ELR (cell line): ENCODE results near the gene TAS1R3.

Experiments
- DNase-seq: peaks from one replicate; pipeline ENCODE4 v3.0.0-alpha.2; 2015; ENCODE audit warnings: low read depth

TAS1R3 gene

GRCh38 chr1:1295154-1295923 is 35.7 kb upstream of the TAS1R3 start:
- DNase-seq: no peak

DNA sequence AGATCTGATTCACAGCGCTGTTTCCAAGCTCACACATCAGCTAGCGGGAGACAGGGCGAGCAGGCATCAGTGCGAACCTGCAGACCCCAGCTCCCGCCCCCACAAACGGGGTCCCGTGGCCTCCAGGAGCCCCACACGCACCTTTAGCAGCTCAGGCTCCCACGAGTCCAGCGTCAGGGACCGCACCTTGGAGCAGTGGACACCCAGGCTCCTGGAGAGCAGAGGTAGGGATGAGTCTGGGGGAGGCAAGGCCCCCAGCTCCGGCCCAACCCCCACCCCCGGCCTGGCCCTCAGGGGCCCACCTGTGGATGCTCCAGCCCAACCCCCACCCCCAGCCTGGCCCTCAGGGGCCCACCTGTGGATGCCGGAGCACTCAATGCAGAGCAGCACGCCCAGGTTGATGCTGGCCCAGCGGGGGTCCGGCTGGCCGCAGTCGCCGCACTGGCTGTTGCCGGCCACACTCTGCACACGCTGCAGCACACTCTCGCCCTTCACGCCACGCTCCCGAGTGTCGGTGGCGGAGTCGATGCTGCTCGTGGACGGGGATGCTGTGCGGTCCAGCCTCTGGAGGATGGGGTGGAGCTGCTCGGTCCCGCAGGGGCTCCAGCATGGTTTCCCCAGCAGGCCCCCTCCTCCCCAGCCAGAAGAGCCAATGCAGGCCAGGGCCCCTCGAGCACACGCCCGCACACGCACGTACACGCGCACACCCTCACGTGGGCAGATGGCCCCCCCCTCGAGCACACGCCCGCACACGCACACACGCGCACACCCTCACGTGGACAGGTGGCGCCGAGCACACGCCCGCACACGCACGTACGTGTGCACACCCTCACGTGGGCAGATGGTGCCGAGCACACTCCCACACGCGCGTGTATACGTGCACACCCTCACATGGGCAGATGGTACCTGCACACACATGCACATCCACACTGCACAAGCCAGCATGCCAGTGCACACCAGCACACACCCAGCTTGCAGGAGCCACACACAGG is 34.7 kb upstream of the TAS1R3 start:
- DNase-seq: no peak

- no peak for DNase-seq
These were observed 33.2 kb upstream of the TAS1R3 start for GRCh38 chr1:1297802-1298424.

DNA sequence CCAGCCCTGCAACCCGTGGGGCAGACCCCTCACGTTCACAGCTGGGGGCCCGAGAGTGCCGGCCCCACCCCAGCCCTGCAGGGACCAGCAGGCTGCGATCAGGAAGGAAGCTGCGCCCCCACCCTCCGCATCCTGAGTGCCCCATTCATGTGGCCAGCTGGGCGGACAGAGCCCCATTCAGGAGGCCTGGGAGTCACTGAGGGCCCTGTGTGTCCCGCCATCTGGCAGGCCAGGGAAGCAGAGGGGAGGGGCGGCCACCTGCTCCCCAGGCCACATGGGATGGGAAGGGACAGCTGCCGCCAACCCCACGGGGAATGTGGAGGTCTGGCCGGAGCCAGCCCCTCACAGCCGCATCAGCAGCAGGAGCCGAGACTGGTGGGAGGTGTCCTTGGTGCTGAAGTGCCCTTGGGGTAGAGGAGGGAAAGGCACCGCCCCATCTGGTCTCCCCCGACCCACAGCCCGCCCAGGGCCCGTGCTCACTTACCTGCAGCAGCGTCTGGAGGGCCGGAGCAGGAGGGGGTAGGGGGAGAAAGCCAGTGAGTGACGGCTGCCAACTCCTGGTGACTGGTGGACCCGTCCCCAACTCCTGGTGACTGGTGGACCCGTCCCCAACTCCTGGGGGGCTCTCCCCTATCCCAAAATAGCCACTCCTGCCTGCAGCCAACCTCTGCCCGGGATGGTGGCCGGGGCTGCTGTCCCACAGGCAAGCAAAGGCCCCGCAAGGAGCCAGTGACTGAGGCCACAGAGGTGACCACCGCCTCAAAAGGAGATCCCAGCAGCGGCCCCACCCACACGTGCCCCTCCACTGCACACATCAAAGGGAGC is 32.0 kb upstream of the TAS1R3 start:
- DNase-seq: no peak

DNA sequence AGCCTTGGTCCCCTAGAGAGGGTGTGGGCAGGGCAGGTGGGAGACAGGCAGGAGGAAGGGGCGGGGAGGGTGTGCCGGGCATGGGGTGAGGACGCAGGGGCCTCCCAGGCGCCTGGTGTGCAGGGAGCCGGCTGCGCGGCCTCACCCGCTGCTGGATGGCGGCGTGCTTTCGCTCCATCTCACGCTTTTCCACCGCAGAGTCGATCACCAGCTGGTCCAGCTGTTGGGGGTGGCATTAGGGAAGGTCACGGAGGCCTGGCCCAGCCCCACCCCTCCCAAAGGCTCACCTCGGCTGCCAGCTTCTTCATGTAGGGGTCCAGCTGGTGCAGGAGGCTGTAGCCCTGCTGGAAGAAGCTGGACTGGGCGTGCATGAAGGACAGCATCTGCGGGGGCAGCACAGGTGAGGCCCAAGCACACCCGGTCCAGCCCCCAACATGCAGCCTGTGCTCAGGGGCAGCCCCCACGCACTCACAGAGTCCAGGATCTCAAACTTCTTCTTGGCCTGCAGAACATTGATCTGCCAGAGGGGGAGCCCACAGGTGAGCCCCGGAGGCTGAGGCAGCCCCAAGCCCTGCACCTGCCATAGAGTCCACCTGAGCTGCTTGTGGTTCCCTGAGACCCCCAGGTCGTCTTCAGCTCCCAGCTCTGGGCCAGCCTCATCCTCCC is 31.3 kb upstream of the TAS1R3 start:
- DNase-seq: peak; percentile 28

- DNase-seq: no peak
These were observed 30.7 kb upstream of the TAS1R3 start for GRCh38 chr1:1300352-1300739.

DNA sequence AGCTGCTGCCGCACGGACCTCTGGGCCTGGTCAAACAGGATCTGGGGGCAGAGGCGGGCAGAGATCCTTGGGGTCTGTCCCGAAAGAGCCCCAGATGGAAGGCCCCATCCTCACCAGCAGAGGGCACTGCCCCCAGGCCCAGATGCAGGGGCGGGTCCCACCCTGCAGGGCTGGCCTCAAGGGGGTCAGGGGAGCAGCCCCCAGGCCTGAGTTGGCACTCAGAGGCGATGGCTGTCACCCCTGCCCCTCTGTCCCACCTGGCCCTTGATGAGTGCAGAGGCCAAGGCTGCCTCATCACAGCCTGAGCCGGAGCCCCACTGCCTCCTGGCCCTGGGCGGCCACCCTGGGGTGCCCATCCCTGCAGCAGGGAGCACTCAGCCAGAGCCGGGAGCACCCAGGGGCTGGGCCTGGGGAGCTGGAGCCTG is 29.1 kb upstream of the TAS1R3 start:
- no peak for DNase-seq

- no peak for DNase-seq
These were observed 28.1 kb upstream of the TAS1R3 start for GRCh38 chr1:1302951-1303509.

DNA sequence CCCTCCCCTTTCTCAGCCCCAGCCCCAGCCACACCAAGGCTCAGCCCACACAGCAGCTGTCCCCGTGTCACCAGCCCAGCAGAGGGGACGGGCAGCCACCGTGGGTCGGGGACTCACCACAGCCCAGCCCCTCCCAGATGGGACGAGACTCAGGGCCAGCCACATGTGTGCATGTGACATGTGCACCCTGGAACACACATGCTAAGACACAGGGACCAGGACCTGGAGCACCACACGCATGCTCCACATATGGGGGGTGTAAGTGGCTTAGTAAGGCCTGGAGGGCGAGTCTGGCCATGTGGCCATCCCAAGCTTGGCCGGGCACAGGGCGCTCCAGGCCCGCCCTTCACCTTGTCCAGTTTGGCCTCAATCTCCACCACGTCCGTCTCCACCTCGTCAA is 27.3 kb upstream of the TAS1R3 start:
- no peak for DNase-seq

DNA sequence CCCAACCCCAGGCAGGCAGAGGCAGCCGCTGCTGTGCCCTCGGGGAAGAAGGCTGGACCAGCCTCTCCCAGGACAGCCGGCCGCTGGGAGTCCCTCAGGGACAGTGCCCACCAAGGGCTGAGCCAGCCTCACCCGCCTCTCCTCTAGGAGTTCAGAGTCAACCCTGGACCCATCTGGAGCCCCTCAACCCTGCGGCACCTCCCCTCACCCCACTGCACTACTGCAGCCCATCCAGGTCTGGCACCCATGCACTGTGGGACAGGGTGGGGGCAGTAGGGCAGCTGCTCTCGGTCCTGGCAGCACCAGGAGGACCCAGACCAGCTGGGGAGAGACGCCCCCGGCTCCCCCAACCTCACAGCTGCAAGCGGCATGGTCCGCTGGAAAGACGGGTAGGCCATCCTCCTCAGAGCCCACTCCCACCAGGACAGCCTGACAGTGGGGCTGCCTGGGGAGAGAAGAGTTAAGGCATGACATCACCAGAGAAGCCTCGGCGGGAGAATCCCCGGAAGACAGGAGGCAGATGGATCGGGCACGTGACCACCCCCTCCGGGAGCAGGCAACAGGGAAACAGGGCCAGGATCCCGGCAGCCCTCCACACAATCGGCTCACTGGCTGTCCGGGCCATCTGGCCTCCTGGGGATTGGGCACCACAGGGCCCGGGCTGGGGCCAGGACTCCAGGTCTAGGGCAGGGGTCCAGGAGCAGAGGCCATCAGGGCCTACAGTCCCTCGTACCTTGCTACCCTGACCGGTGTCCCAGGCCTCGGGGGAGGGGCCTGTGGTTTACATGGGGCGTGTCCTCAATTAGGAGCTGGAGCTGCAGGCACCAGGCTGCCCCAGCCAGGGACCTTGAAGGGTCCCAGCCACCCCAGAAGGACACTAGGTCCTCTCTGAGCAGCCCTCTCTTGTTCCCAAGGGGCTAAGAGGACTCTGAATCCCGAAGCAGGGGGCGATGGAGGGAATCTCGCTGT is 26.5 kb upstream of the TAS1R3 start:
- peak; percentile 84 for DNase-seq

GRCh38 chr1:1305300-1306069 is 25.6 kb upstream of the TAS1R3 start:
- DNase-seq: peak; percentile 86

DNA sequence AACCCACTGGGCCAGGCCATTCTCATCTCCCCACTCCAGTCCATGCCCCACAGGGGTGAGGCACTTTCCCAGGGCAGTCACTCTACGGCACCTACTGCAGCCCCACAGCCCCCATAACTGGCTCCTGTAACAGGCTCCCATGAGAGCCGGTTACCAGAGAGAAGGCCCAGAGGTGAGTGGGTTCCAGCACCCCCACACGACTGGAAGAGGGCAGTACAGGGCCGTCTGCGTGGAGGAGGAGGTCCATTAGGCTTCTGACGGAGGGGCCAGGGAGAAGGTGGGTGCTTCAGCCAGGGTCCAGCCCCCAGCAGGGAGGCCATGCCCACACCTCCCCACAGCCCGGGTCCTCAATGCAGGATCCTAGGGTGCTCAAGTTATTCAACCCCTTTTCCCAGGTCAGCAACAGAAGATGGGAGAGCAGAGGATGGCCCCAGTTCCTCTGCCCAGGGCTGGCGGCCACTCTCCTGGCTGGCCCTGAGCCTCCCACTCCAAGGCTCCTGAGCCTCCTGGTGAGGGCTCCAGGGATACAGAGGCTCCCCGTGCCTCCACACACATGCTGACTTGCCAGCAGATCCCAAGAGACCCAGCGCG is 24.9 kb upstream of the TAS1R3 start:
- peak; percentile 59 for DNase-seq

- no peak for DNase-seq
These were observed 24.3 kb upstream of the TAS1R3 start for GRCh38 chr1:1306661-1307260.

DNA sequence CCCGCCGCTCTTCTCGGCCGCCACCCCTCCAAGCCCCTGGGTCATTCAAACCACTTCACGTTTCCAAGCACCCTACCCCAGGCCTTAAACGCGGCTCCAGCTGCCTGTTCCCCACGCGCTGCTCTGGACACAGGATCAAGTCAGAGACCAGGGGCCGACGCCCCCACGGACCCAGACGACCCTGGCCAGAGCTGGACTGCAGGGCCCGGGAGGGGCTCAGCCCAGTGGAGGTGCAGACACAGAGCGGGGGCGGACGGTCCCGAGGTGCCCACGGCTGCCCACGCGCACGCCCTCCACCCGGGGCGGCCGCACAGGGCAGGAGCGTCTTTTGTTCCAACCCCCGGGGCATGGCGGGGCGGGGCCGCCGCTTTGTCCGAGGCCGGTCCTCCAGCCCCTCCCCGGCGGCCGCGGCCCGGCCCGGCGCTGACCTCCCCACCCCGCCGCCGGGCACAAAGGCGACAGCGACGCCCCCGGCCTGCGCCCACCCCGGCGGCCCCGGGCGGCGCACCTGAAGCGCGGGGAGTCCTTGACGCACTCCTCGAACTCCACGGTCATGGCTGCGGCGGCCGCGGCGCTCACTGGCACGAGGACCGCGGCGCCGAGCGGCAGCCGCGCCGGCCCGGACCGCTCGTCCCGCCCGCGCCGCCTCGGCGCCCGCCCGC is 23.7 kb upstream of the TAS1R3 start:
- DNase-seq: peak; percentile 47

DNA sequence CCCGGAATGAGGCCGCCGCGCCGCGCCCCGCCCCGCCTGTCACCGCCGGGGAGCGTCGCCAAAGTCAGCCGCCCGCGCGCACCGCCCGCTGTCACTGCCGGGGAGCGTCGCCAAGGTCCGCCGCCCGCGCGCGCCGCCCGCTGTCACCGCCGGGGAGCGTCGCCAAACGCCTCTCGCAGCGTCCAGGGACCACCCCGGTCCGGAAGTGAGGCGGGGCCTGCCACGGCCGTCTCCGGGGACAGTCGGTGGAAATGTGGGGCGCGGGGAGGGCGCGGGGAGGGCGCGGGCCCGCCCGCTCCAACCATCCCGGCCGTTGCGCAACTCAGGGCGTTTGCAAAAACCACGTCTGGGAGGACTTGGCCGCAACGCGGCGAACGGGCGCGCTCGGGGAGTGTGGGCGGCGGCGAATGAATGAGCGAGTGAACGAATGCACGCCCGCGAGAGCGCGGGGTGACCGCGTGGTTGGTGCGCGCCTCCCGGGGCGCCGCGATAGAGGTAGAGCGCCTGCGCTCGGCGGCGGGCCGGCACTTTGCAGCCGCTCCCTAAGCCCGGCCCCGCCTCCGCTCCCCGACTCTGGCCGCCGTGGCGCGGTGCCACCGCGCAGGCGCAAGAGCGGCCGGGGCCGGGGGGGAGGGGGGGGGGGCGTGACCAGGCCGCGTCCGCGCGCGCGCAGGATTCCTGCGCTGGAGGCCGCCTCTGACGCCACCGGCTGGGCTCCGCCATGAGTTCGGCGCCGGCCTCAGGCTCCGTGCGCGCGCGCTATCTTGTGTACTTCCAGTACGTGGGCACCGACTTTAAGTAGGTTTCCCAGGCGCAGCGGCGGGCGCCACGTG is 22.9 kb upstream of the TAS1R3 start, which contains the start of the genes ACAP3 and PUSL1:
ACAP3 (minus strand) TSS at position 8 of the 833 bp plus-strand sequence. CDS start 115 bp downstream, outside the sequence.
PUSL1 (plus strand) TSS at position 675 of the 833 bp plus-strand sequence; CDS start at position 722, 47 bp downstream.
- peak; percentile 91 for DNase-seq

DNA sequence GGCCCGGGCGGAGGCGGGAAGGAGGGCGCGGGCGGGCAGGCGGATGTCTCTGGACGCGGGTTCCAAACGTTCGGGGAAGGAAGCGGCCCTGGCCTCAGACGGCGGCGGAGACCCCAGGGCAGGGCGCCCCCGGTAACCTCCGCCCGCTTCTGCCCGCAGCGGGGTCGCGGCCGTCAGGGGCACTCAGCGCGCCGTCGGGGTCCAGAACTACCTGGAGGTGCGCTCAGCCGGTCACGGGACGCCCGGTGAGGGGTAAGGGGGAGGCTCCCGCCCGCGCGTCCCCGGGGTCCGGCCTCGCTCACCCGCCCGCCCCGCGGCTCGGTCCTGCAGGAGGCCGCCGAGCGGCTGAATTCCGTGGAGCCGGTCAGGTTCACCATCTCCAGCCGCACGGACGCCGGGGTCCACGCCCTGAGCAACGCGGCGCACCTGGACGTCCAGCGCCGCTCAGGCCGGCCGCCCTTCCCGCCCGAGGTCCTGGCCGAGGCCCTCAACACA is 22.3 kb upstream of the TAS1R3 start:
- DNase-seq: no peak
